HG03342 (cell line): ENCODE measurements around the gene BMP10.

Experiments used
- ATAC-seq: cut with Tn5 transposase; IDR thresholded peaks from one replicate; pipeline ENCODE4 v1.9.1; 2021; ENCODE audit warnings: mild to moderate bottlenecking, moderate library complexity; ENCODE audit not compliant: unreplicated experiment

The BMP10 gene, protein sequence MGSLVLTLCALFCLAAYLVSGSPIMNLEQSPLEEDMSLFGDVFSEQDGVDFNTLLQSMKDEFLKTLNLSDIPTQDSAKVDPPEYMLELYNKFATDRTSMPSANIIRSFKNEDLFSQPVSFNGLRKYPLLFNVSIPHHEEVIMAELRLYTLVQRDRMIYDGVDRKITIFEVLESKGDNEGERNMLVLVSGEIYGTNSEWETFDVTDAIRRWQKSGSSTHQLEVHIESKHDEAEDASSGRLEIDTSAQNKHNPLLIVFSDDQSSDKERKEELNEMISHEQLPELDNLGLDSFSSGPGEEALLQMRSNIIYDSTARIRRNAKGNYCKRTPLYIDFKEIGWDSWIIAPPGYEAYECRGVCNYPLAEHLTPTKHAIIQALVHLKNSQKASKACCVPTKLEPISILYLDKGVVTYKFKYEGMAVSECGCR

DNA sequence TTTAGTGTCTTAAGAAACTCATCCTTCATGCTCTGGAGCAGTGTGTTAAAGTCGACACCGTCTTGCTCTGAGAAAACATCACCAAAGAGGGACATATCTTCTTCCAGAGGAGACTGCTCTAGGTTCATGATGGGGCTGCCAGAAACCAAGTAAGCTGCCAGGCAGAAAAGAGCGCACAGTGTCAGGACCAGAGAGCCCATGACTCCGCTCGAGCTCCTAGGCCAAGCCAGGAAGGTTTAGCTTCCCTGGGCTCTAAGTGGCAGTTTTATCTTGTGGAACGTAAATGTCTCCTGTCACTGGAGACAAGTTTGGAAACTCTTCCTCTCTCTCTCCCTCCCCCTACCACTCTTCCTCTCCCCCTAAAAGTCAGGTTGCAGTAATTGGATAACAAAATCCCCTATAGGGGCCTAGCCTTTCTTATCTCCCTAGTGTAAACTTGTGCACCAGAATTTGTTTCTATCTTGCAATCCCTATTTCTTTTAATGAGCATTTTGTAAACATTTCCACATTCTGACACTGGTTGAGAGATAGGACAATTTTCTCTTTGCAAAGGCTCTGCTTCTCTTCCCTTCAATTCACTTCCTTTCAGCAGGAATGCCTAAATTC lies at the start of gene BMP10:
BMP10 (minus strand) TSS at position 239 of the 606 bp plus-strand sequence; CDS start at position 200, 39 bp downstream.
- ATAC-seq = no peak

DNA sequence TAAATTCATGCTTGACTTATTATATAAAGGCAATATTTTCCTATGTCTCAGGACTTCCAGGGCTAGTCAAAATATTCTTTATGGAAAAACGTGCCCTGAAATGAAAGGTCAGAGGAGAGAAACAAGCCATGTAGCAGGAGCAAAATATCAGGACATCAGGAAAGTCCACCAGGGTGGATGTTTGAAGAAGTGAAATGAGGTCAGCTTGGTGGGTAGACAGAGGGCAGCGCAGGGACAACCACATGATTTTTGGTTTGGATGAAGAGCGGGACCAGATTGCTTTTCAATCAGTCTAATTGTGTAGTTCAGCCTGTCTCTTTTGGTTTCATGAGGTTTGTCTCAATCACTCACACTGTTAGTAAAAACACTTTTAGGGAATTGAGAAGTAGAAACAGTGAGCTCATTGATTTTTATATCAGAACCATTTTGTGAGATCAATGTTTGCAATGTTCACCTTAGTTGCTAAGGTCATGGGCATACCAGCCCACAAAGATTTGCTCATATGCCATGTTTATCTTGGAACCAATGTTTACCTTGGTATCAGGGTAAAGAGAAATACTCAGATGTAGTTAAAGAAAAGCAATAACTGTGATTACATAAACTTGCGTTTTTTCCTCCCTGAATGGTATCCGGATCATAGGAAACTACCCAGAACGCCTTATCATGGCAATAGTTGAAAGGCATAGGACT lies 49.4 kb upstream of the BMP10 start:
- no peak for ATAC-seq

DNA sequence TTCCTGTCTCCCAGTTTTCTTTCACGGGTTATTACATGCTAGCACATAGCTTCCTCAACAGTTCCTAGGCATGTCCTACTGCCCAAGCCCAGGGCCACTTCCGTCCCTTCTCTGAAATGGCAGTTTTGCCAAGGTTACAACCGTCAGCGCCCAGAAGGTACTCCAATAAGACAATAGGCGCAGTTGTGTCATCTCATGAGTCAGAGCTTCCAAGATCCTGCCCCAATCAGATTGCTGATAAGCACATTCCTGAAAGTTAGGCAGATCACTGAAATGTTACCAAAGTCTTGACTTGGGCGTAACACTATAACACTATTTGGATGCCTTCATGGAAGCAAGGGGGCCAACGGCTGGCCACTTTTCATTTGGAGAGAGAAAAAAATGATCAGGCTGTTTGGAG lies 47.3 kb upstream of the BMP10 start:
- no peak for ATAC-seq

DNA sequence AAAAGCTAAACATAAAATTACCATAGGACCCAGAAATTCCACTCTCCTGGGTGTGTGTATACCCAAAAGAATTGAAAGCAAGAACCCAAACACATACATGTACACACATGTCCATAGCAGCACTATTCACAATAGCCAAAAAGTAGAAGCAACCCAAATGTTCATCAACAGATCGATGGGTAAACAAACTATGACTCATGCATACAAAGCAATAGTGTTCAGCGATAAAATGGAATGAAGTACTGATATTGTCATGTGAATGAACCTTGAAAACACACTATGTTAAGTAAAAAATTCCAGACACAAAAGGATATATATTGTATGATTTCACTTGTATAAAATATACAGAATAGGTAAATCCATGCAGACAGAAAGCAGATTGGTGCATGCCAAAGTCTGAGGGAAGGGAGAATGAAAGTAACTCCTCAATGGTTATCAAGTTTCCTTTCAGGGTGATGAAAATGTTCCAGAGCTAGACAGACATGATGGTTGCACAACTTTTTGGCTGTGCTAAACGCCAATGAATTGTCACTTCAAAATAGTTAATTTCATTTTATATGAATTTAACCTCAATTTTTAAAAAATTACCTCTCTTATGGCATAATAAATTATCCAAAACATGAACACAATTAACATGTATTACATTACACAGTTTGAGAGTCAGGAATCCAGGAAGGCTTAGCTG lies 46.0 kb upstream of the BMP10 start:
- ATAC-seq = no peak

DNA sequence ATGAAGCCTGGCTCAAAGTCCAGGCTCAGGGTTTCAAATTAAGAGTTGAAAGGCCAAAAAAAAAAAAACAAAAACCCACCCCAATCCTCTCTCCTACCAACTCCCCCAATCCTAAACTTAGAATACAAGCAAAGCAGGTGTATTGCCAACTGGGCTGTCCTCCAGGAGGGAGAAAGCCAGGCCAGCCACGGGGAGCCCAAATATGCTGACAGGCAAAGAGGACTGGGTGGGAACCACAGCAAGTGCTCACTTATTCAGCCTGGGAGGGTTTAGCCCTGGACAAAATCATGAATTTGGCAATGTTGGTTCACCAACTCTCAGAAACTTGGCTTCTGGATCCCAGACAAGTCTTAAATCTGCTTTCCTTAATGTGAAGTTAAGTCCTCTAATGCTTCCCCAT lies 45.0 kb upstream of the BMP10 start:
- ATAC-seq = no peak

DNA sequence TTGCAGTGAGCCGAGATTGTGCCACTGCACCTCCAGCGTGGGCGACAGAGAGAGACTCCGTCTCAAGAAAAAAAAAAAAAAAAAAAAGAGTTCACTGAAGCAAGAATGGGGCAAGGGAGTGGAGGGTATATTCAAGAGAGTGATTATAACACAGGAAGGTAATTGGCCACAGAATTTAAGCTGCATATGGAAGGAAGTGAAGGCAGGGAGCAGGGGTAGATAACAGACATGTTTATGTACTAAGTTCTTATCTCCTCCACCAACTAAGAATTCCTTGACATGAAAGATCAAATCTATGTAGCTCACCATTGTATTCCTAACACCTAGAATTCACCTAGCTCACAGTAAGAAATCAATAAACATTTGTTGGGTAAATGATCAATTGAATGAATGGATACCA lies 44.2 kb upstream of the BMP10 start:
- no peak for ATAC-seq

DNA sequence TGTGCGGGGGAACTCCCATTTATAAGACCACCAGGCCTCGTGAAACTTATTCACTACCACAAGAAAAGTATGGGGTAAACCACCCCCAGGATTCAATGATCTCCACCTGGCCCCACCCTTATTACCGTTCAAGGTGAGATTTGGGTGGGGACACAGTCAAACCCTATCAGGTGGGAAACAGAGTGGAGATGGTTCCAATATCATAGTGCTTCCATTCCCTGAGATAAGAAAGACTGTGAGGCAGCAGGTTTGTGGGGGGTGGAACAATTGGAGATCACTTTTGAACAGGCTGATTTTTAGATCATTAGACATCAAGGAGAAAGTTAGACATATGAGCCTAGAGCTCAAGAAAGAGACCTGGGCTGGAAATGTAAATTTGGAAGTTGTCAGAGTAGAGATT lies 42.2 kb upstream of the BMP10 start:
- ATAC-seq = no peak

DNA sequence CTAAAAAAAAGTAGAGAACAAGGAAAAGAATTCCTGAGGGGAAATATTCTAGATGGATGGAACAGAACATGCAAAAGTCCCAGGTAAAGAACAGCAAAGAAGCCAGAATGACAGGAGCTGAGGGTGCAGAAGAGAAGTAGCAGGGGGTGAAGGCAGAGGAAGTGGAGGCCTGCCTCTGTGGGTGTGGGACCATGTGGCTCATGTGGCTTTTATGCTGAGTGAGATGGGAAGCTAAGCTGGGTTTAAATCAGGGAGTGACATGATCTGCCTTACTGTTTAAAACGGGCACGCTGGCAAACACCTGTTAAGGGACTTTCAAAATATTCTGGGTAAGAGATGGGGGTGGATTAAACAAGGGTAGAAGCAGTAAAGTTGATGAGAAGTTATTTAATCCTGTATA lies 41.5 kb upstream of the BMP10 start:
- no peak for ATAC-seq

DNA sequence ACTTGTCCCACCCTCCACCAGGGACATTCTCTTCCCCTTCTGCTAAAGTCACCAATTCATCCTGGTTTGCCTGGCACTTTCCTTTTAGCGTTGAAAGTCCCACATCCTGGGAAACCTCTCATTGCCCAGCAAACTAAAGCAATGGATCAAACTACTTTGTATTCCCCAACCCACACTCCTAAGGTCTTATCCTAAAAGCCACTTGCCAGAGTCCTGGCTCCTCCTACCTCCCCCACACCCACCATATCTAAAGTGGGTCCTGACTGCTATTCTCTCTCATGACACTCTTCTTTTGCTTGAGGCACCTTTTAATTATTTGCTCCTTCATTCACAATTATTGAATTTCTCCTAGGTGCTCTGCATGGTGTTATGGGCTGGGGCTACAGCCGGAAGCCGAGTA lies 40.9 kb upstream of the BMP10 start:
- no peak for ATAC-seq

DNA sequence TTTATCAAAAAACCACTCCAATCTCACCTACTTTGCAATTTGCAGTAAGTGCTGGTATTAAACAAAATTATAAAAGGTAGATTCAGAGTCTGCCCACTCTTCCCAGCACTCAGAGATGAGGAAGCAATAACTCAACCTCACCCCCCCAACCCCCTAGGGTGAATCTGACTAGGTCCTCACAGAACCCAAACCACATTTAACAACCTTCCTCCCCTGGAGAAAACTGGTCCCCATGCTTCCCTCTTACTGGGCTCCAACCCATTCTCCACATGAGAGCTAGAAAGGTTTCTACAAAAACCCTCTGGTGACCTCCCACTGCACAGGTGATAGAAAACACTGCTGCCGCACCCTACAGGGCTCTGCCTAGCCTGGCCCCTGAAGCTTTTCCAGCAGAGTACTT lies 40.5 kb upstream of the BMP10 start:
- no peak for ATAC-seq

DNA sequence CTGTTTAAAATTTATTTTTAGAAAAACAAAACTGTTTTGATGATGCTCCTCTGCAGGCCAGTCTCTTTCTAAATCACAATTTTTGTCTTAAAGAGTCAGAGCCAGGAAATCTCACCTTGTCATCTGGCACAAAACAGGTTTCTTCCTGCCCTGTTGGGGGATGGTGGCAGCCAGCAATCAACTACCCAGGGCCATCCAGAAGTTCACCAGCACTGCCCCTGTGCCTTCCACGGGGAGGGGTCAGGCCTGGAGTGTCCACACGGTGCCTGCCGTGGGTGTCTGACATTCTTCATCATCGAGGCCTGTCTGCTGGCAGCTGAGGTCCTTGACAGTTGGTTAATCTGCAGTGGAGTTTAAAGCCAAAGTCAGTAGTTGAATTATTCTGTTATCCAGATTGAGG lies 40.0 kb upstream of the BMP10 start:
- no peak for ATAC-seq

DNA sequence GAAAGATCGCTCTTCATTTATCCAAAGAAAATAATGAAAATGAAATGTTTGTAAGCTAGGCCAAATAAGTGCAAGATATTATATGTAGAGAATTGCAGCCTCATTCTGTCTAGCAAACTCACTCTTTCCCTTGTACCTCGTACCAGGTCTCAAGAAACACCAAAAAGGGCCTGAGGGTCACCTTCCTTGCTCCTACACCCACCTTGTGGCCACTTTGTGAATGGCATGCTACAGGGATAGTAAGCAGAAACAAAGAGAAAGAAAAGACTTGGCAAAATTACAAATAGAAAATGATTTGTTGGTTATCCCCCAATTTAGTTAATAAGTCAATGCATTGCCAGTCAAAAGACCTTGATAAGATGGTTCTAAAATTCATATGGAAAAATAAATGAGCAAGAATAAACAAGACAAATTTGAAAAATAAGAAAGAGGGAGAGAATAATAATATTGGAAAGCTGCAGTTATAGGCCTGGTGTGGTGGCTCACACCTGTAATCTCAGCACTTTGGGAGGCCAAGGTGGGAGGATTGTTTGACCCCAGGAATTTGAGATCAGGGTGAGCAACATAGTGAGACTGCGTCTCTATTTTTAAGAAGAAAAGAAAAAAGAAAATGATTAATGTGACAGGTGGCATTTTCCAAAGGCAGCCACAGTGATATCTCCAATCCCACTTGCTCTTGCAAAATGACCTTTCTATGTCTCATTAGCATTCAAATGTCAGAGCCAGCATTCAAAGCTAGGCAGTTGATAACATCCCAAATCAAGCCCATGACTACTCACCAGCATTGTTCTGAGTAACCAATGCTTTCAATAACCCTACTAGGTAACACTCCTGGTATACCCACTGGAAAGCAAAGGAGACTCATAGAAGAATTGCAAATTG lies 38.8 kb upstream of the BMP10 start:
- ATAC-seq = no peak

DNA sequence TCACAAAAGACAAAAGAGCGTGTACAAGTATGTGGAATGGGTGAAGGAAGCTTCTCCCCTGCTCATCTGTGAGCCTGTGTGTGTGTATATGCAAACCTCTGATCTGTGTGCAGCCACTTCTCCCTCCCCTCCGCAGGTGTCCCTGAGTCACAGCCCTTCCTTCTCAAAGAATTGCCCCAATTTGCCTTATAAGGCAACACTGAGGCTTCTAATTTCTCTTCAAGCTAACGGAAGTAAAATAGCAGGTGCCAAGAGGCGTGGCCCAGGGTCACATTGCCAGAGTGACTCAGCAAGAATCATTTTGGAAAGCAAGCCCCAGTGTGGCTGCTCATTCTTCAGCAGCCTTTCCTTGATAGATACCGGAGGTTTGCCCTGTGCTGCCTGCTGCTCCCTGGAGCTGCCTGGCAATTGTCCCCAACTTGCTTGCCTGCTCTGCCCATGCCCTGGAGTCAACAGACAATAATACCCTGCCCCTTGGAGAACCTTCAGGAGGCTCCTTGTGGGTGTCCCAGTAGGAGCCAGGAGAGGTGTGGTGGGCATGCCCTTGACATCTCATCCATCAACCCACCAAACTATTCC lies 37.3 kb upstream of the BMP10 start:
- ATAC-seq = peak; percentile 92

DNA sequence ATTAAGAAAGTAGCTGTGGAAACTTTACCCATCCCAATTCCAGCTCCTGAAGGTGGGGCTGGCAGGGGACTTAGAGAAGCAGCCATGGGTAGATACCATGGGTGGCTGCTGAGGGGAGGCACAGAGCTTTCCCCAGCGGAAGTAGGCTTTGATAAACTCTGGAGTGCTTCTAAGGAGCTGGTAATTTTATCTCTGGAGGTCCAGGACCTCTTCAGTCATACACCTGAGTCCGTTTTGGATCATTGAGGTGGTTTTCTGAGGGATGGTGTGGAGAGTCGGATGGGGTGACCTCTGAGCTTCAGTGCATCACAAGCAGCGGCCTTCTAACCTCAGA lies 36.7 kb upstream of the BMP10 start:
- ATAC-seq = peak; percentile 19

DNA sequence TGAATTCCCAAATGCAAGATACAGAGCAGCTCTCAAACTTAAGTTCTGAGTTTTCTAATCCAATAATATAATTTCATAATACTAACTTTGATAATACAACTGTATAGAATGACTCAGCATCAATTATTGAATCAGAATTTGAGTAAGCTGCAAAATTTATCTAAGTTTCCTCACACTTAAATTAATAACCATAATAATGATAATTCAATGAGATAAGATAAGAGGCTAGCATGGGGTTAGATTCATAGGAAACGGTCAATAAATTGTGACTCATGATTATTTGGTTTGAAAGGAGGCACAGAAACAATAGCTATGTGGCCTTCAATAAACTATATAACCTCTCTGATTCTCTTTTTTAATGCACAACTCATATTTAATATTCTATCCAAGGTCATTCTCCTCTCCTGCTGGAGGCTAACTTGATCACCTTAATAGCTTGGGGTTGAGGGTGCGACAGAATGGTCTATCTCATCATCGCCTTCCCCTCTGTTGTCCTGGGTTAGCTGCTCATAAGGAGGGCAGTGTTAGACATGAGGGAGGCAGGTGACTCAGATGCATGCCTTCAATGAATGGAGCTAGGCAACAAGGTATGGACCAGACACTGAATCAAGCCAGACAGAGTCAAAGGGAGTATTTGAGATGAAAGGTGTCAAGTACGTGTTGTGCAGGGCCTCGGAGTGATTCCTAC lies 36.2 kb upstream of the BMP10 start:
- ATAC-seq = no peak

DNA sequence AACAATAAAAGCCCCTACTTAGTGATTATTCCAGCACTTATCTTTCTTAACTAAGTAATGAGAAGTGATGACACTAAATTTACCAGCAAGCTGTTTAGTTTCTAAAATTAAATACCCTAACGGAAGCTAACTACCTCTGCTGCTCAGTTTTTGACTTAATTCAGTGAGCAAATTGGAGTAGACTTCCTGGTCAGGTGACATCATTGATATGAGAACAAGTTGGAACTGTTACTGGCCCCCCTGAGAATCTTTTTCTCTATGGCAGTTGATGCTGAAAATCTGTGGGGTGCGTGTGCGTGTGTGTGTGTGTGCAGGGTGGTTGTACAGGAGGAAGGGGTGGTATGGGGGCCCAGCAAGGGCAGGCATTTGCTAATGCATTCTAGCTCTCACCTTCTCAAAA lies 35.5 kb upstream of the BMP10 start:
- no peak for ATAC-seq

DNA sequence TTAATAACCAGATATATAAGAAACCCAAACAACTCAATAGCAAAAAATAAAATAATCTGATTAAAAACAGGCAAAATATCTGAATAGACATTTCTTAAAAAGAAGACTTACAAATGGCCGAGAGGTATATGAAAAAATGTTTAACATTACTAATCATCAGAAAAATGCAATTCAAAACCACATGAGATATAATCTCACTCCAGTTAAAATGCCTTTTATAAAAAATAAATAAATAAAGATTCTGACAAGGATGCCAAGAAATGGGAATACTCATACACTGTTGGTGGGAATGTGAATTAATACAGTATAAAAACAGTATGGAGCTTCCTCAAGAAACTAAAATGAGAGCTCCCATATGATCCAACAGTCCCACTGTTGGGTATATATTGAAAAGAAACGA lies 33.9 kb upstream of the BMP10 start:
- no peak for ATAC-seq

DNA sequence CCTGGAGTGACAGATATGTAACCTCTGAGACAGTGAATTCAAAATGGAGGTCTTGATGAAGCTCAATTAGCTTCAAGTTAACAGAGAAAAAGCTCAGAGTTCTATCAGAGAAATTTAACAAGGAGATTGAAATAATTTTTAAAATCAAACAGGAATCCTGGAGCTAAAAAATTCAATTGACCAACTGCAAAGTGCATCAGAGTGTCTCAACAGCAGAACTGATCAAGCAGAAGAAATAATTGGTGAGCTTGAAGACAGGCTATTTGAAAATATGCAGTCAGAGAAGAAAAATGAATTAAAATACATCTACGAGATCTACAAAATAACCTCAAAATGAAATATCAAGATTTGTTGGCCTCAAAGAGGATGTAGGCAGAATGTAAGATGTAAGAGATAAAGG lies 30.4 kb upstream of the BMP10 start:
- no peak for ATAC-seq

DNA sequence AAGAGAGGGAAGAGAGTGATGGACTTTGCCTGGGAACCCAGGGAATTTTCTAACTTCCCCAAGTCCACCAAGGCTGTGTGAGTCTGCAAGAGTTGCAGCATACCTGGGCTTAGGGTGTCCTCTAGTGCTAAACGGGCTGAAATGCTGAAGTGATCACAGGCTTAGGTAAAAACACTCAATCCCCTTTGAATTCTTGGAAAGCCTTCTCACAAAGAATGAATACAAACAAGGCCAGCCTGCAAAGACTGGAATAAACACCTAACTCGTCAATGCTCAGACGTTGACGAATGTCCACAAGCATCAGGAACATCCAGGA lies 30.0 kb upstream of the BMP10 start:
- ATAC-seq = no peak
